Activated CD8-positive, alpha-beta memory T cell treated with anti-CD3 and anti-CD28 coated beads for 36 hours (primary cell): ENCODE data around the gene BTBD19. TPM values are rescaled to one million over a fixed set of nuclear protein-coding genes. Genes with fewer than 3 reads are reported as not detected.
"Not testable (repeated sequence)": the region's sequence is repeated elsewhere in the genome, so short reads cannot be mapped to it uniquely, and the experiment has no call there.

ENCODE experiments used
- CTCF ChIA-PET: fragments of 350-600 bp; sonication (Branson Sonifier 250); formaldehyde crosslinking; loops from one replicate; lab custom pipeline; 2021; ENCODE audit warnings: antibody characterized with exemption; lab: Charles Lee
- POLR2A ChIA-PET: fragments of 350-600 bp; sonication (Branson Sonifier 250); formaldehyde crosslinking; loops from one replicate; lab custom pipeline; 2021; ENCODE audit warnings: antibody characterized with exemption; lab: Charles Lee
- total RNA-seq, 2 experiments: library from RNA; stranded (reverse); gene quantifications; one replicate each; pipeline ENCODE4 v1.2.3, GENCODE V29; 2021

Gene BTBD19, protein sequence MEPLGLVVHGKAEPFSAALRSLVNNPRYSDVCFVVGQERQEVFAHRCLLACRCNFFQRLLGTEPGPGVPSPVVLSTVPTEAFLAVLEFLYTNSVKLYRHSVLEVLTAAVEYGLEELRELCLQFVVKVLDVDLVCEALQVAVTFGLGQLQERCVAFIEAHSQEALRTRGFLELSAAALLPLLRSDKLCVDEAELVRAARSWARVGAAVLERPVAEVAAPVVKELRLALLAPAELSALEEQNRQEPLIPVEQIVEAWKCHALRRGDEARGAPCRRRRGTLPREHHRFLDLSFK
- total RNA-seq, result 1 to 10 TPM; 8.2 to 9.6 TPM

DNA sequence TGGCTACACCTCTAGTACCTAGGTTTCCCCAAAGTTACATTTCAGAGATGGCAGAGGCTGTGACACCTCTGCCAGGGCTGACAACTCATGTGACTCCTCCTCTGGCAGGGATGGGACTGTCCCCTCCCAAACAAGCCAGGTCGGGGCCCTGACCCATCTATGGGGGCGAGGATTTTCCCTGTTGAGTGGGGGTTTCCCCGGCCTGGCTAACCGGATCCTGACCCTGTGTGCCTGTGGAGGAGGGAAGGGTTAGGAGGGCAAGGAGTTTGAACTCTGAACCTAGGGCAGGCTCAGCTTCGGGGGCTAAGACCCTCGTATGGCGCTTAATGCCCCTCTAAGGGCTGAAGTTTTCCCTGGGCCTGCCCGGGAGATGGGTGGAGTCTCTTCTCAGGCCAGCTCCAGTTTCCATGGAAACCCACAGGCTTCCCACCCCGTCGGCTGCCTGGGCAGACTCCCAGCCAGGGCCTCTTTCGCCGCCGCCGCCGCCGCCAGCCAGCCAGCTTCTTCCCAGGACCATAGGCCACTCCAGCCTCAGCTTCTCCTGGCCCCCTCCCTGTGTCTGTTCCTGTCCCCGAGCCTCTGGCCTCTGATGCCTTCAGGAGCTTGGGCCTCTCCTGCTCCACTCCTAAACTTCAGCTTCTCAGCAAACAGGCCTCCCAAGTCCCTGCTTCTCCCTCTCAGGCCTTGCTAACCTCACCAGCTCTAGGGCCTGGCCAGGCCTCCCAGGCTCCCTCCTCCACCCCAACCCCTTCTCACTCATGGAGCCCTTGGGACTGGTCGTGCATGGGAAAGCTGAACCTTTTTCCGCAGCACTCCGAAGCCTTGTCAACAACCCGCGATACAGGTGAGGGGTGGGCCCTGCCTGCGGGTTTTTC lies at the start of gene BTBD19:
BTBD19 (plus strand) TSS at position 461 of the 875 bp plus-strand sequence; CDS start at position 759, 298 bp downstream.
- POLR2A ChIA-PET, result interaction anchor here (1.3 to 5.2 kb wide), 8 partner anchors 8 to 203 kb away, joined by 4 to 95 read pairs (median 26); partner anchors contain the start of genes HECTD3, PLK3, RNU5D-1 and RPS8
- CTCF ChIA-PET, result interaction anchor here (0.5 to 3.4 kb wide), 8 partner anchors 8 to 158 kb away, joined by 3 to 27 read pairs (median 4); partner anchors contain the start of genes PLK3 and RNU5D-1

DNA sequence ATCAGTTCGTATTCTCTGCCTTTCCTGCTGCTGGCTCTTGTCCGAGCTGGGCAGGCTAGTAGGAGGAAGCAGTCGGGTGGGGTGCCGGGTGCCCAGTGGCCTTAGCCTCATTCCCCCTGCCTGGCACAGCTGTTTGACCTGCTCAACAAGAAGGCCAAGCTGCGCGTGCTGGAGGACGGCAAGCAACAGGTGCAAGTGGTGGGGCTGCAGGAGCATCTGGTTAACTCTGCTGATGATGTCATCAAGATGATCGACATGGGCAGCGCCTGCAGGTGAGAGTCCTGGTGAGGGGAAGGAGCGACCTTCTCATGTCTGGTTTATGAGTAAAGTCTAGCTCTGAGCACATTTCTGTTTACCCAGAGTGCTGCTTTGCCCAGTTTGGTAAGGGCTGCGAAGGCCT lies 49.2 kb upstream of the BTBD19 start:
- POLR2A ChIA-PET, result no interaction called here
- CTCF ChIA-PET, result interaction anchor here (0.9 to 1.3 kb wide), 2 partner anchors 9 to 11 kb away, joined by 3 to 4 read pairs; no protein-coding TSS in a partner anchor

GRCh38 chr1:44760876-44761275 lies 47.4 kb upstream of the BTBD19 start:
- ChIA-PET POLR2A (interaction anchor here (1.7 kb wide), 1 partner anchor 29 kb away, joined by 7 read pairs; no protein-coding TSS in a partner anchor), CTCF (no interaction called here)

- CTCF ChIA-PET, result interaction anchor here (1.0 to 1.2 kb wide), 3 partner anchors 9 to 36 kb away, joined by 3 to 5 read pairs (median 4); partner anchors contain the start of genes RNU5D-1 and RPS8
- POLR2A ChIA-PET, result not testable (repeated sequence)
Measured at GRCh38 chr1:44766421-44766820, 41.9 kb upstream of the BTBD19 start.

- POLR2A ChIA-PET, result interaction anchor here (0.8 to 3.8 kb wide), 16 partner anchors 9 to 528 kb away, joined by 3 to 30 read pairs (median 6); partner anchors contain the start of genes BTBD19, HECTD3, PLK3 and RNU5D-1
- CTCF ChIA-PET, result interaction anchor here (0.8 to 2.5 kb wide), 9 partner anchors 9 to 47 kb away, joined by 3 to 16 read pairs (median 6); partner anchors contain the start of genes BTBD19, PLK3 and RNU5D-1
Measured at GRCh38 chr1:44775078-44775929, 33.0 kb upstream of the BTBD19 start, which contains the start of gene RPS8. Gene RPS8 (plus strand): TSS chr1:44775540. CDS start chr1:44775597, 57 bp downstream.

- ChIA-PET POLR2A (interaction anchor here (0.8 to 3.8 kb wide), 13 partner anchors 8 to 527 kb away, joined by 3 to 30 read pairs (median 7); partner anchors contain the start of genes BTBD19, HECTD3, PLK3 and RNU5D-1), CTCF (interaction anchor here (1.2 to 2.5 kb wide), 6 partner anchors 9 to 45 kb away, joined by 3 to 16 read pairs (median 6); partner anchors contain the start of genes BTBD19, PLK3 and RNU5D-1)
Measured at GRCh38 chr1:44775930-44776729, 32.2 kb upstream of the BTBD19 start.

GRCh38 chr1:44776730-44777068 lies 31.6 kb upstream of the BTBD19 start:
- ChIA-PET POLR2A (interaction anchor here (1.5 to 3.8 kb wide), 5 partner anchors 24 to 55 kb away, joined by 11 to 30 read pairs (median 25); partner anchors contain the start of genes BTBD19, PLK3 and RNU5D-1), CTCF (interaction anchor here (1.2 to 1.8 kb wide), 4 partner anchors 8 to 31 kb away, joined by 3 to 16 read pairs (median 6); partner anchors contain the start of genes BTBD19 and PLK3)

GRCh38 chr1:44777547-44777946 lies 30.8 kb upstream of the BTBD19 start:
- CTCF ChIA-PET, result no interaction called here
- POLR2A ChIA-PET, result interaction anchor here (3.8 kb wide), 1 partner anchor 31 kb away, joined by 25 read pairs; the partner anchor contains the start of gene BTBD19

- ChIA-PET POLR2A (interaction anchor here (3.8 kb wide), 1 partner anchor 31 kb away, joined by 25 read pairs; the partner anchor contains the start of gene BTBD19), CTCF (no interaction called here)
Measured at GRCh38 chr1:44777969-44778635, 30.2 kb upstream of the BTBD19 start.

GRCh38 chr1:44778705-44779576 lies 29.4 kb upstream of the BTBD19 start:
- POLR2A ChIA-PET, result interaction anchor here (0.6 kb wide), 1 partner anchor 521 kb away, joined by 3 read pairs; no protein-coding TSS in a partner anchor
- CTCF ChIA-PET, result interaction anchor here (2.8 kb wide), 1 partner anchor 14 kb away, joined by 11 read pairs; no protein-coding TSS in a partner anchor

DNA sequence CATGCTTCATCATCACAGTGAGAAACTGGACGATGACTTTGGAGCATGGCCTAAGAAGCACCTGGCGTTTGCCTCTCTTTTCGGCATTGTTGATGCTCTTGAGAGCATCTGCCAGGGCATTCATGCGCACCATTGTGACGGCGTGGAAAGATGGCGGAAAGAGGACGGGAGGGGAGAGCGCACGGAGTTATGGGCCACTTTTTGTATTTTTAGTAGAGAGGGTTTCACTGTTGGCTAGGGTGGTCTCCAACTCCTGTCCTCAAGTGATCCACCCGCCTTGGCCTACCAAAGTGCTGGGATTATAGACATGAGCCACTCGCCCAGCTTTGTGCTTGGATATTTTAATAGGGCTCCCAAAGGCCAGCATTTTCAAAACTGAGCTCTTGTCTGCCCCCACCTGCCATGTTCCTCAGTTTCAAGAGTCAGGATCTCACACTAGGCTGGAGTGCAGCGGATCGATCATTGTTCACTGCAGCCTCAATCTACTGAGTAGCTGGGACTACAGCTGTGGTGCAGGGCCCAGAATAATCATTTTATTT lies 27.7 kb upstream of the BTBD19 start:
- ChIA-PET CTCF (interaction anchor here (0.6 to 2.8 kb wide), 4 partner anchors 13 to 231 kb away, joined by 3 to 11 read pairs (median 4); partner anchors contain the start of genes RNU5D-1 and UROD), POLR2A (interaction anchor here (0.5 to 0.9 kb wide), 3 partner anchors 29 to 49 kb away, joined by 3 to 4 read pairs (median 3); partner anchors contain the start of gene RNU5D-1)

GRCh38 chr1:44783697-44784093 lies 24.6 kb upstream of the BTBD19 start:
- CTCF ChIA-PET, result interaction anchor here (1.1 kb wide), 2 partner anchors 16 to 44 kb away, joined by 3 read pairs; partner anchors contain the start of genes KIF2C and PLK3

DNA sequence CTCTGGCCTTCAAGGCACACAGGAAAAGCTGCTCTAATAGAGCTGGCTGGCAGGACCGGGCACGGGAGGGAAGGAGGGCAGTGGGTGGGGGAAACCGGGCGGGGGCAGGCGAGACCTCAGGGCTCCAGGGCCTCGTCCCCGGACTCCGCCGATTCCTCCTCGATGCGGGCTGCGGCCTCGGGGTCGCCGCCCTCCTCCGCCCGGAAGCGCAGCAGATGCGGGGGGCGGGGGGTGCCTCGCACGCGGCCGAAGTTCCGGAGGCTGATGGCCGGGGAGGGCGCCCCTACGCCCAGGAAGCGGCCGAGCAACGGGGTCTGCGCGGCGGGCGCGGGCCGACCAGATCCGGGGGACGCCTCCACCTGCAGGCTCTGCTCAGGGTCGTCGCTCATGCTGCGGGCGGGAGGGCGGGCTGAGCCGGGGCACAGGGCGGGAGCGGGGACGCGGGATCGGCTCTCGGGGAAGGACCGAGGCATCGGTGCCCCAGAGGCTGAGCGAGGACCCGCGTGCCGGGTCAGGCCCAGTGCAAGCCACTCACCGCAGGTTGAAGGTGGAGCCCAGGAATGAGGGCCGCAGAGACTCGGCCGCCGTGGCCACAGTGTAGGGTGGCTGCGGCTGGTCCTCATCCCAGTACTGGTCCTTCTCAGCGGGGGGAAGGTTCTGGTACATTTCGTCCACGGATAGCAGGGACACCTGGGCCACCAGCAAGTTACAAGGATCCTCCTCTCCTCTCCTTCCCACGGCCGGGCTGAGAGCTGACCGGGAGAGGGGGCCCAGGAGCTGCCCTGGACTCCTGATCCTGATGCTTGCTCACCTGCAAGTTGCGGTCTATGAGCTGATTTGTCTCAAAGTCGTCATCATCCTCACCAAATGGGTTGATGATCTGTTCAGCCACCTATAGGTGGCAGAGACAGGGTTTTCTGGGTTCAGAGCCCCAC lies 24.0 kb upstream of the BTBD19 start:
- POLR2A ChIA-PET, result interaction anchor here (0.6 to 4.4 kb wide), 10 partner anchors 8 to 63 kb away, joined by 3 to 29 read pairs (median 5); partner anchors contain the start of genes BTBD19, DYNLT4, PLK3 and RNU5D-1
- CTCF ChIA-PET, result interaction anchor here (0.6 to 5.4 kb wide), 9 partner anchors 9 to 201 kb away, joined by 3 to 38 read pairs (median 4); partner anchors contain the start of genes BTBD19, DYNLT4, KIF2C and PLK3

More at GRCh38 chr1:44783697-44784093, 24.6 kb upstream of the BTBD19 start:
- POLR2A ChIA-PET, result interaction anchor here (0.9 to 4.4 kb wide), 6 partner anchors 8 to 202 kb away, joined by 3 to 29 read pairs (median 6); partner anchors contain the start of genes BTBD19, DYNLT4, EIF2B3 and RNU5D-1
